Measurements from ENCODE around the gene SPRN.

DNA sequence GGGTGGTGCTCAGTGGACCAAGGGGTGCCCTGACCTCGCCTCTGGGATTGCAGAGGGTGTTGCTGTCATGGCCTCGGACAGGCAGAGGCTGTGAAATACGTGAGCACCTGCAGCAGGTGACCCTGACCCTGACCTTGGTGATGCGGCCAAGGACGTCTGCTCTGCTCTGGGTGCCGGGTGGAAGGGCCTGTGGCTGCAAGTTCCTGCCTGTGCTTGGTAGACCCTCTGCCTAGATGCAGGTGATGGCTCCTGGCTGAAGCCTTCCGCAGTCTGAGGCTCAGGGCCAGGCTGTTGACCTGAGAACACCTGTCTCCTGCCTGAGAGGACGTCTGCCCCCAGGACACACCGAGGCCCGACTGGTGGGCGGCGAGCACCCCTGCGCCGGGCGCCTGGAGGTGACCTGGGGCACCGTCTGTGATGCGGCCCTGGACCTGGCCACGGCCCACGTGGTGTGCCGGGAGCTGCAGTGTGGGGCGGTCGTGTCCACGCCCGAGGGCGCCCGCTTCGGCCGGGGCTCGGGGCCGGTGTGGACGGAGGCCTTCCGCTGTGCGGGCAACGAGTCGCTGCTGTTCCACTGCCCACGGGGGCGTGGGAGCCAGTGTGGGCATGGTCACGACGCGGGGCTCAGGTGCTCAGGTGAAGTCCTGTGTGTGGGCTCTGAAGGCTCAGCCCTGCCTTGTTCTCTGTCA lies 33.7 kb upstream of the SPRN start:
- TF ChIP-seq, protein P1, sequence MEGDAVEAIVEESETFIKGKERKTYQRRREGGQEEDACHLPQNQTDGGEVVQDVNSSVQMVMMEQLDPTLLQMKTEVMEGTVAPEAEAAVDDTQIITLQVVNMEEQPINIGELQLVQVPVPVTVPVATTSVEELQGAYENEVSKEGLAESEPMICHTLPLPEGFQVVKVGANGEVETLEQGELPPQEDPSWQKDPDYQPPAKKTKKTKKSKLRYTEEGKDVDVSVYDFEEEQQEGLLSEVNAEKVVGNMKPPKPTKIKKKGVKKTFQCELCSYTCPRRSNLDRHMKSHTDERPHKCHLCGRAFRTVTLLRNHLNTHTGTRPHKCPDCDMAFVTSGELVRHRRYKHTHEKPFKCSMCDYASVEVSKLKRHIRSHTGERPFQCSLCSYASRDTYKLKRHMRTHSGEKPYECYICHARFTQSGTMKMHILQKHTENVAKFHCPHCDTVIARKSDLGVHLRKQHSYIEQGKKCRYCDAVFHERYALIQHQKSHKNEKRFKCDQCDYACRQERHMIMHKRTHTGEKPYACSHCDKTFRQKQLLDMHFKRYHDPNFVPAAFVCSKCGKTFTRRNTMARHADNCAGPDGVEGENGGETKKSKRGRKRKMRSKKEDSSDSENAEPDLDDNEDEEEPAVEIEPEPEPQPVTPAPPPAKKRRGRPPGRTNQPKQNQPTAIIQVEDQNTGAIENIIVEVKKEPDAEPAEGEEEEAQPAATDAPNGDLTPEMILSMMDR (conservative IDR thresholded peaks at IDR 0.05 in 1 of 2, IDR thresholded peaks at IDR 0.05 in 1 of 2; ENCODE audit: low read depth in 1 of 2, low read length in 2 of 2): no peak
- no peak for TF ChIP-seq EZH2 (IDR thresholded peaks at IDR 0.05; ENCODE audit: low read length, missing control alignments)
